GM03348 (cell line): ENCODE results near the gene SPANXD.
"Not testable (repeated sequence)": the region's sequence is repeated elsewhere in the genome, so short reads cannot be mapped to it uniquely, and the experiment has no call there.

Experiments
- DNase-seq: peaks from one replicate; pipeline ENCODE4 v3.0.0; 2012; ENCODE audit warnings: low spot score

The SPANXD gene

GRCh38 chrX:141698639-141699038, at the start of gene SPANXD:
TSS of gene SPANXD (minus strand) at chrX:141698739. CDS start at chrX:141698405, 334 bp downstream.
- DNase-seq = not testable (repeated sequence)

GRCh38 chrX:141742666-141743065, 44.1 kb upstream of the SPANXD start:
- DNase-seq = no peak

- DNase-seq = no peak
Observed at GRCh38 chrX:141736656-141737055, 38.1 kb upstream of the SPANXD start.

DNA sequence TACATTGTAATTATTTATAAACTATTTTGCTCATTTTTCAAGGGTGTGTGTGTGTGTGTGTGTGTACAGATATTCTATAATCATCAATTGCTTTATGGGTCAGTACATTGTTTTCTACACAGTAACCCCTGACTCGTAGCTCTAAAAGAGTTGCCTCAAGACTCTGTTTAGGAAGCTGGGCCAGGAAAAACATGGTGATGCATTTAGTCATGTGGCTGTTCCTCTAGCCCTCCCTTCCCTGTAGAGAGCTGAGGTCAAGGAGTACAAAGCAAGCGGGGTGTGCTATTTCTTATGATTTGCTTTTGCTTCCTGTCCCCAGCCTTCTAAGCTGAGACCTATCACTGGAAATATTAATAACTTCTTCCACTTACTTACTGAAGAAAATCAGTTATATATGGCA, 34.8 kb upstream of the SPANXD start:
- no peak for DNase-seq

- no peak for DNase-seq
Observed at GRCh38 chrX:141732031-141732430, 33.5 kb upstream of the SPANXD start.

- DNase-seq = no peak
Observed at GRCh38 chrX:141724186-141724585, 25.6 kb upstream of the SPANXD start.

DNA sequence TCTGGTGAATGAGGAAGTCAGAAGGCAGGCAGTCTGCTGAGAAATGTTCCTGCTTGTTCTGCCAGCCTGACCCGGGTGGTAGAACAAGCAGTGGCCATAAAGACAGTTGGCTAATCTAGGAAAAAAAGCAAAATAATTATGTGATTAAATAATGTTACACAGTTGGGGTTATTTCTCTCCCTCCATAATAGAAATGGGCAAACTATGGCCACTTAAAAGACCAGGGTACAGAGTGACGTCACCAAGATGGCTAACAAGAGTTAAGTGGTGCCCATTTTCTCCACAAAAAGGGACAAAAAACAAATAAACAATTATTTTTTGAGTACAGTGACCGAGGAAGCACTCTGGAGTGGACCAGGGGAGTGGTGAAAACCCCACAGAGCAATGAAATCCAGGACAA, 16.1 kb upstream of the SPANXD start:
- DNase-seq = no peak

- DNase-seq = no peak
Observed at GRCh38 chrX:141701072-141701471, 2.5 kb upstream of the SPANXD start.

- no peak for DNase-seq
Observed at GRCh38 chrX:141673946-141674345, 24.6 kb downstream of the SPANXD start.

- DNase-seq = peak; percentile 4
Observed at GRCh38 chrX:141669689-141670088, 28.9 kb downstream of the SPANXD start.

GRCh38 chrX:141668371-141668770, 30.2 kb downstream of the SPANXD start:
- DNase-seq = no peak

DNA sequence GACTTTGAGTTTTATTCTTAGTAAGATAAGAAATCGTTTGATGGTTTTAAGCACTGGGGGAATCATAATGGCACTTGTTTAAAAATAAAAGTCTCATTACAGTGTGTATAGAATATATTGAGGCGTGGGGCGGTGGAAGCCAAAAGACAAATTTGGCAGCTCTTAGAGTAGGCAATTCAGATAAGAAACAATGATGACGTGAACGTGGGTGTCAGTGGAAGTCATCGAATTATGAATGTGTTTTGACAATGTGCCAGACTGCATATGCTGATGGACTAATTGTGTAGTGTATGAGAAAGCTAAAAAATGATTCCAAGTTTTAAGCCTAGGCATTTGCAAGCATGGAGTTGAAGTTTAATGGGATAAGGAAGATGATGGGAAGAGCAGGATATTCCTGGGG, 35.8 kb downstream of the SPANXD start:
- no peak for DNase-seq

DNA sequence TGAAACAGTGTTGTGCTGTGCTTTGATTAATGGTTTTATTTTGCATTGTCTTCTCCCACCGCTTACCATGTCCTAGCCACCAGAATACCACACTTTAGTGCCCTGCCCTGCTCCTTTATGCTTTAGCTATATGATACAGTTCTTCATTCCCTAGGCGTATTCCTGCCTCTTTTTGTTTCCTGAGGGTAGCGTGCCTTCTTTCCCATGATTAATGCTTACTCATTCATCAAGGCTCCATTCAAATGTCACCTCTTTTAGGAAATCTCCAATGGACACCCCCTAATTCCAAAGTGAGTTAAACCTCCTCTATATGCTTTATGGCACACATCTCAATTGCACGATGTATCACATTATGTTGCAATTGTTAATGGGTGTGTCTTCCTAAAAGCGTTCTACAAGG, 46.3 kb downstream of the SPANXD start:
- no peak for DNase-seq
